Vagina (tissue), 2 donors: ENCODE results near the gene AURKAIP1. TPM values are rescaled to one million over a fixed set of nuclear protein-coding genes. Genes with fewer than 3 reads are reported as not detected.
A peak's percentile ranks its signal among the peaks of the same experiment; 100 is the strongest.
"Not testable (repeated sequence)": the region's sequence is repeated elsewhere in the genome, so short reads cannot be mapped to it uniquely, and the experiment has no call there.

Experiments used
- DNase-seq, 2 donors: peaks; one replicate each; pipeline ENCODE4 v3.0.0-alpha.2; 2017; ENCODE audit errors: extremely low spot score in 2 of 2
- H3K27ac ChIP-seq: fragments of 200-600 bp; sonication (generic); one replicate; pipeline ENCODE4 v1.5.1; 2019
- H3K27me3 ChIP-seq: fragments of 200-600 bp; sonication (generic); one replicate; pipeline ENCODE4 v1.5.1; 2019
- H3K36me3 ChIP-seq, 2 donors: fragments of 200-600 bp; sonication (generic); one replicate each; pipeline ENCODE4 v1.5.1; 2017 to 2019
- H3K4me1 ChIP-seq: fragments of 200-600 bp; sonication (generic); one replicate; pipeline ENCODE4 v1.5.1; 2019
- H3K4me3 ChIP-seq, 2 donors: fragments of 200-600 bp; sonication (generic); 1 replicate in 1 of 2; 2 replicates in 1 of 2; pipeline ENCODE4 v1.5.1; 2016 to 2019
- H3K9me3 ChIP-seq: fragments of 200-600 bp; sonication (generic); one replicate; pipeline ENCODE4 v1.5.1; 2019
- CTCF ChIP-seq, 3 experiments: fragments of 450-650 bp in 2 of 3; fragments of 200-600 bp in 1 of 3; sonication (generic) in 1 of 3; IDR thresholded peaks; one replicate each; pipeline ENCODE4 v1.5.1; 2017 to 2019; ENCODE audit warnings: antibody characterized with exemption in 3 of 3, mild to moderate bottlenecking in 2 of 3, moderate library complexity in 2 of 3
- POLR2A ChIP-seq, 2 donors: fragments of 450-650 bp; IDR thresholded peaks; one replicate each; pipeline ENCODE4 v1.6.1; 2017; ENCODE audit warnings: antibody characterized with exemption in 2 of 2, mild to moderate bottlenecking in 2 of 2, moderate library complexity in 2 of 2
- POLR2AphosphoS5 ChIP-seq, 2 donors: sonication (generic); formaldehyde crosslinking; IDR thresholded peaks; one replicate each; pipeline ENCODE4 v1.9.0; 2017; ENCODE audit warnings: antibody characterized with exemption in 2 of 2, mild to moderate bottlenecking in 2 of 2, low read depth in 1 of 2; ENCODE audit not compliant: insufficient read depth in 1 of 2
- intact Hi-C: fragments of 100-400 bp; cut with DNase I; formaldehyde crosslinking; loops from one replicate; pipeline ENCODE4 v1.15.1; 2023
- total RNA-seq: library from RNA; depleted of rRNA; stranded (reverse); fragments of >200 nt; gene quantifications from one replicate; pipeline ENCODE4 v1.2.3, GENCODE V29; 2016

Gene AURKAIP1
- total RNA-seq, 1 donor from 2014 or later: 94.5 TPM

GRCh38 chr1:1419363-1419812, 44.4 kb upstream of the AURKAIP1 start:
- H3K27ac ChIP-seq: peak overlapping the region; percentile 70

GRCh38 chr1:1418464-1419362, 43.7 kb upstream of the AURKAIP1 start:
- Histone ChIP-seq H3K36me3 (no peaks in the 10 kb centered on the region), H3K9me3 (no peaks in the 10 kb centered on the region), H3K27ac (peak overlapping the region; percentile 70), H3K27me3 (no peaks in the 10 kb centered on the region), H3K4me3 (no peak overlapping the region), H3K4me1 (peaks cover 40% of the 10 kb centered on the region)
- intact Hi-C loops: no loop called here
- no peak for DNase-seq
- TF ChIP-seq POLR2AphosphoS5 (IDR thresholded peaks at IDR 0.05; ENCODE audit: insufficient read depth in 1 of 2, low read depth in 1 of 2) (no peak), POLR2A (IDR thresholded peaks at IDR 0.05) (no peak), CTCF (IDR thresholded peaks at IDR 0.05) (no peak)

More at GRCh38 chr1:1419363-1419812, 44.4 kb upstream of the AURKAIP1 start:
- no peaks in the 10 kb centered on the region for H3K27me3 ChIP-seq
- no peaks in the 10 kb centered on the region for H3K9me3 ChIP-seq
- no peaks in the 10 kb centered on the region for H3K36me3 ChIP-seq
- peaks cover 40% of the 10 kb centered on the region for H3K4me1 ChIP-seq
- no peak for TF ChIP-seq CTCF (IDR thresholded peaks at IDR 0.05)
- TF ChIP-seq POLR2A (IDR thresholded peaks at IDR 0.05): no peak
- no peak for TF ChIP-seq POLR2AphosphoS5 (IDR thresholded peaks at IDR 0.05; ENCODE audit: insufficient read depth in 1 of 2, low read depth in 1 of 2)
- intact Hi-C loops: no loop called here
- H3K4me3 ChIP-seq: peak overlapping the region; percentile 40 to 56
- DNase-seq: no peak

GRCh38 chr1:1417825-1418463, 42.9 kb upstream of the AURKAIP1 start:
- TF ChIP-seq POLR2AphosphoS5 (IDR thresholded peaks at IDR 0.05; ENCODE audit: insufficient read depth in 1 of 2, low read depth in 1 of 2): peak in 1 of 2 donors; percentile 13
- H3K9me3 ChIP-seq, H3K4me3 ChIP-seq, H3K27me3 ChIP-seq, DNase-seq, H3K36me3 ChIP-seq, intact Hi-C loops: not testable (repeated sequence)
- peaks cover 40% of the 10 kb centered on the region for H3K4me1 ChIP-seq
- H3K27ac ChIP-seq: peak overlapping the region; percentile 10

- intact Hi-C loops, H3K27ac ChIP-seq, DNase-seq, H3K4me3 ChIP-seq, H3K36me3 ChIP-seq, H3K9me3 ChIP-seq, H3K27me3 ChIP-seq: not testable (repeated sequence)
- peaks cover 36% of the 10 kb centered on the region for H3K4me1 ChIP-seq
Measured at GRCh38 chr1:1417396-1417795, 42.4 kb upstream of the AURKAIP1 start.

GRCh38 chr1:1415751-1416150, 40.7 kb upstream of the AURKAIP1 start:
- TF ChIP-seq POLR2AphosphoS5 (IDR thresholded peaks at IDR 0.05; ENCODE audit: insufficient read depth in 1 of 2, low read depth in 1 of 2) (no peak), CTCF (IDR thresholded peaks at IDR 0.05) (no peak), POLR2A (IDR thresholded peaks at IDR 0.05) (no peak)
- Histone ChIP-seq H3K9me3 (no peaks in the 10 kb centered on the region), H3K27ac (no peak overlapping the region), H3K36me3 (no peaks in the 10 kb centered on the region), H3K27me3 (no peaks in the 10 kb centered on the region), H3K4me1 (peaks cover 19% of the 10 kb centered on the region), H3K4me3 (no peak overlapping the region)
- DNase-seq: no peak
- intact Hi-C loops: no loop called here

GRCh38 chr1:1412311-1412902, 37.4 kb upstream of the AURKAIP1 start:
- H3K27ac ChIP-seq, intact Hi-C loops, H3K36me3 ChIP-seq, H3K9me3 ChIP-seq, H3K4me3 ChIP-seq, DNase-seq, H3K27me3 ChIP-seq: not testable (repeated sequence)
- peaks cover 13% of the 10 kb centered on the region for H3K4me1 ChIP-seq
